K562 (cell line): ENCODE measurements around the gene TRPC3. TPM values are rescaled to one million over a fixed set of nuclear protein-coding genes. Genes with fewer than 3 reads are reported as not detected.

Experiments
- ATAC-seq: fragments of 200-7000 bp; cut with Tn5 transposase; 3 replicates; pipeline ENCODE4 v1.9.1; 2020; ENCODE audit warnings: moderate library complexity
- BruUV-seq: library from RNA; stranded (reverse); fragments of 400-500 nt; replicated peaks from 2 replicates; lab custom pipeline; 2021; lab: Mats Ljungman, UMichigan
- CTCF ChIA-PET: fragments of 300-600 bp; formaldehyde crosslinking; extraction: SDS; loops from one replicate; lab custom pipeline; 2021; ENCODE audit warnings: low intra/inter-chr PET ratio; lab: Yijun Ruan, JAX
- POLR2A ChIA-PET: fragments of 300-600, 350-650 bp; sonication (Branson Sonifier 250); formaldehyde crosslinking; extraction: SDS; loops from one replicate; lab custom pipeline; 2021; ENCODE audit warnings: antibody characterized with exemption, inconsistent platforms; lab: Yijun Ruan, JAX
- DNase-seq, 4 experiments: peaks; one replicate each; pipeline versions ENCODE4 v3.0.0 to v3.0.0-alpha.2; 2011 to 2018; ENCODE audit warnings: low spot score in 3 of 4, mixed read lengths in 3 of 4; ENCODE audit errors: extremely low read depth in 1 of 4
- FAIRE-seq: peaks from 2 replicates; lab custom pipeline; 2011; peaks lifted over from hg19 to GRCh38; lab: Jason Lieb, UNC
- H2AFZ ChIP-seq: 2 replicates; pipeline ENCODE4 v1.6.0; 2011; ENCODE audit warnings: low read depth, low read length, control low read depth, inconsistent platforms
- H3K27ac ChIP-seq: fragments of 200-600 bp; 3 replicates; pipeline ENCODE4 v1.8.0; 2011; ENCODE audit warnings: low read depth, mild to moderate bottlenecking, control low read depth, inconsistent platforms, low read length, moderate library complexity, mixed read lengths; ENCODE audit errors: extremely low read depth
- H3K27me3 ChIP-seq, 2 experiments: fragments of 300-600 bp in 1 of 2; 2 replicates in 1 of 2; 3 replicates in 1 of 2; pipeline versions ENCODE4 v1.6.0 to v1.8.0; 2011; ENCODE audit warnings: inconsistent platforms in 2 of 2, low read length in 2 of 2, mild to moderate bottlenecking in 1 of 2, mixed read lengths in 1 of 2, moderate library complexity in 1 of 2; ENCODE audit not compliant: control insufficient read depth in 2 of 2, insufficient read depth in 2 of 2
- H3K36me3 ChIP-seq: fragments of 300-600 bp; 3 replicates; pipeline ENCODE4 v1.8.0; 2011; ENCODE audit warnings: mild to moderate bottlenecking, low read length, inconsistent platforms; ENCODE audit not compliant: control insufficient read depth, insufficient read depth
- H3K4me1 ChIP-seq, 2 experiments: fragments of 200-600 bp in 1 of 2; replicated peaks in 1 of 2; 2 replicates in 1 of 2; 3 replicates in 1 of 2; pipeline versions ENCODE4 v1.5.1 to v1.8.0; 2011; ENCODE audit warnings: inconsistent platforms in 2 of 2, low read length in 2 of 2, mild to moderate bottlenecking in 1 of 2, mixed read lengths in 1 of 2, moderate library complexity in 1 of 2; ENCODE audit not compliant: control insufficient read depth in 2 of 2, insufficient read depth in 2 of 2
- H3K4me2 ChIP-seq: 2 replicates; pipeline ENCODE4 v1.6.1; 2011; ENCODE audit warnings: low read length, control low read depth, inconsistent platforms, mixed read lengths; ENCODE audit not compliant: insufficient read depth
- H3K4me3 ChIP-seq: fragments of 200-600 bp; sonication (generic), shearing (Covaris generic); 2 replicates; pipeline ENCODE4 v1.5.1; 2016; ENCODE audit warnings: control low read depth, inconsistent platforms
- H3K79me2 ChIP-seq: fragments of 200-600 bp; 3 replicates; pipeline ENCODE4 v1.8.0; 2011; ENCODE audit warnings: low read length, inconsistent platforms; ENCODE audit not compliant: control insufficient read depth, insufficient read depth
- H3K9ac ChIP-seq, 2 experiments: 2 replicates each; pipeline versions ENCODE4 v1.6.0 to v1.6.1; 2011; ENCODE audit warnings: low read depth in 2 of 2, low read length in 2 of 2, control low read depth in 1 of 2, inconsistent platforms in 1 of 2, mild to moderate bottlenecking in 1 of 2, mixed read lengths in 1 of 2; ENCODE audit not compliant: insufficient read depth in 1 of 2
- H3K9me1 ChIP-seq: one replicate; pipeline ENCODE4 v1.6.0; 2011; ENCODE audit warnings: inconsistent platforms, mild to moderate bottlenecking, low read length, moderate library complexity; ENCODE audit not compliant: control insufficient read depth, insufficient read depth
- H3K9me3 ChIP-seq: replicated peaks from 2 replicates; pipeline ENCODE4 v1.5.1; 2011; ENCODE audit warnings: low read depth, low read length, inconsistent platforms; ENCODE audit not compliant: control insufficient read depth, insufficient read depth
- H4K20me1 ChIP-seq: replicated peaks from 2 replicates; pipeline ENCODE4 v1.6.1; 2011; ENCODE audit warnings: low read length, inconsistent platforms, mixed read lengths; ENCODE audit not compliant: control insufficient read depth, insufficient read depth
- C11orf30 ChIP-seq: fragments of 450-650 bp; IDR thresholded peaks from 2 replicates; pipeline ENCODE4 v1.6.1; 2016; ENCODE audit warnings: low read depth, mild to moderate bottlenecking
- EZH2 ChIP-seq: IDR thresholded peaks from 2 replicates; pipeline ENCODE4 v1.6.1; 2012; ENCODE audit warnings: low read depth, mild to moderate bottlenecking, inconsistent platforms, low read length, borderline replicate concordance
- GABPB1 ChIP-seq: sonication (generic); formaldehyde crosslinking; IDR thresholded peaks from 2 replicates; pipeline ENCODE4 v1.8.0; 2022; ENCODE audit warnings: mild to moderate bottlenecking, missing genetic modification reagents
- L3MBTL2 ChIP-seq: fragments of 450-650 bp; IDR thresholded peaks from 2 replicates; pipeline ENCODE4 v1.6.1; 2016; ENCODE audit warnings: mild to moderate bottlenecking, moderate library complexity
- MAFF ChIP-seq: IDR thresholded peaks from 2 replicates; pipeline ENCODE4 v1.6.1; 2012; ENCODE audit warnings: low read length, improper control_type of control experiment
- MAFG ChIP-seq: fragments of 450-650 bp; conservative IDR thresholded peaks from 2 replicates; pipeline ENCODE4 v1.6.1; 2016; ENCODE audit warnings: missing genetic modification characterization, missing compliant biosample characterization
- MAFK ChIP-seq: IDR thresholded peaks from 2 replicates; pipeline ENCODE4 v1.6.1; 2011; ENCODE audit warnings: low read length, improper control_type of control experiment
- MCM5 ChIP-seq: fragments of 450-650 bp; IDR thresholded peaks from 2 replicates; pipeline ENCODE4 v1.6.1; 2016; ENCODE audit warnings: low read depth
- PRMT5 ChIP-seq: sonication (generic); formaldehyde crosslinking; IDR thresholded peaks from 2 replicates; pipeline ENCODE4 v1.5.0; 2020; ENCODE audit warnings: missing genetic modification reagents
- RHOXF2B ChIP-seq: fragments of 250-450 bp; sonication (Bioruptor Pico); conservative IDR thresholded peaks from 2 replicates; pipeline ENCODE4 v1.5.1; 2021
- SMC3 ChIP-seq: conservative IDR thresholded peaks from 2 replicates; pipeline ENCODE4 v1.6.1; 2011; ENCODE audit warnings: low read depth, low read length, improper control_type of control experiment; ENCODE audit not compliant: insufficient read depth
- SNIP1 ChIP-seq: fragments of 450-650 bp; IDR thresholded peaks from 2 replicates; pipeline ENCODE4 v1.7.1; 2017; ENCODE audit warnings: low read depth, mild to moderate bottlenecking
- SREBF2 ChIP-seq: sonication (generic); formaldehyde crosslinking; IDR thresholded peaks from 2 replicates; pipeline ENCODE4 v1.4.0; 2020; ENCODE audit warnings: mild to moderate bottlenecking, missing genetic modification reagents
- ZNF316 ChIP-seq: fragments of 450-650 bp; IDR thresholded peaks from 2 replicates; pipeline ENCODE4 v1.6.1; 2016
- ZNF445 ChIP-seq: fragments of 250-450 bp; sonication (Bioruptor Pico); IDR thresholded peaks from 2 replicates; pipeline ENCODE4 v1.4.0; 2020; ENCODE audit warnings: low read depth, mild to moderate bottlenecking, moderate library complexity
- WGBS: fragments of 100-300 bp; shearing (Covaris generic); methylation state at CpG from one replicate; pipeline ENCODE4 v1.1.6; 2016; ENCODE audit warnings: low coverage, mixed read lengths; ENCODE audit not compliant: insufficient coverage; ENCODE audit errors: missing lambda C conversion rate; 5-methylcytosine and 5-hydroxymethylcytosine counted together
- in situ Hi-C: fragments of 300-500 bp; cut with MboI; formaldehyde crosslinking; loops from 4 replicates; pipeline ENCODE4 v1.15.0; 2018; ENCODE audit warnings: inconsistent platforms, mixed read lengths
- intact Hi-C: fragments of 100-400 bp; cut with micrococcal nuclease; formaldehyde crosslinking; loops from 2 replicates; pipeline ENCODE4 v1.14.2; 2022
- polyA plus RNA-seq, 8 experiments: library from polyadenylated mRNA; depleted of rRNA in 4 of 8; stranded (reverse) in 5 of 8; unstranded in 3 of 8; fragments of >200 nt; fragmentation: Nextera tagmentation in 2 of 8; fragmentation: Illumina TruSeq in 1 of 8; extraction: Ambion mirVana in 2 of 8; extraction: Trizol in 1 of 8; gene quantifications; 2 replicates each; pipeline versions ENCODE4 v1.2.1 to v1.2.3, GENCODE V29; 2011 to 2014; ENCODE audit warnings: inconsistent platforms in 1 of 8, missing spikeins in 1 of 8
- total RNA-seq, 7 experiments: library from RNA; depleted of rRNA in 6 of 7; stranded (reverse); fragments of >200 nt in 6 of 7; fragmentation: Illumina TruSeq in 2 of 7; extraction: Trizol in 2 of 7; gene quantifications; 2 replicates each; pipeline versions ENCODE4 v1.2.1 to v1.2.3, GENCODE V29; 2011 to 2021; ENCODE audit warnings: low replicate concordance in 1 of 7
- TF ChIP-seq, protein P1 (sequence below), 3 experiments: IDR thresholded peaks in 2 of 3; conservative IDR thresholded peaks in 1 of 3; 2 replicates each; pipeline ENCODE4 v1.5.1; 2011 to 2012; ENCODE audit warnings: low read length in 3 of 3, mild to moderate bottlenecking in 3 of 3, control low read depth in 2 of 3, improper control_type of control experiment in 1 of 3, inconsistent platforms in 1 of 3, low read depth in 1 of 3, mixed read lengths in 1 of 3, moderate library complexity in 1 of 3; ENCODE audit not compliant: insufficient read depth in 2 of 3
- TF ChIP-seq, protein P2 (sequence below): fragments of 450-650 bp; IDR thresholded peaks from 2 replicates; pipeline ENCODE4 v1.6.1; 2018; ENCODE audit warnings: mild to moderate bottlenecking, low read depth; ENCODE audit not compliant: partially characterized antibody
- TF ChIP-seq, protein P3 (sequence below): fragments of 450-650 bp; formaldehyde crosslinking; IDR thresholded peaks from 2 replicates; pipeline ENCODE4 v1.4.0; 2020; ENCODE audit warnings: mild to moderate bottlenecking, mixed read lengths

The TRPC3 gene
- total and polyA plus RNA-seq, 9 of the 15 experiments (the other 6 are each of a cell fraction or from before 2014, with no cell fraction given), result 0.01 to 0.27 (median 0.11) TPM

DNA sequence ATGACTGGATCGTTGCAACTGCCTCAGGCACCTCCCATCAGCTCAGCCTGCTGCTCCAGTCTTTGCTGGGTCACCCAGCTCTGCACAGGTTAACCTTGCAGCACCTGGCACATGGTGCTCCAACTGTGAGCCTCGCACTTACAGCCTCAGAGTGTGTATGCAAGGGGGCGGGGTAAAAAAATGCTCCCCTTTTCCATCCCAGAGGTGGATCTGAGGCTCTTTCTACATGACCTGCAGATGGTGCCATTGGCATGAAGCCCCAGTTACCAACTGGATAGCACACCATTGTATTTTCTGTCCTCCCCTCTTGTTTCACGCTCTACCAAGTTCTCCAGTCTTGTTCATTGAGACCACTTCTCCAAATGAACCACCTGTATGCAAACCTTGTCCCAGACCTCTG, 46.2 kb upstream of the TRPC3 start (continued):
- TF ChIP-seq, protein P1, sequence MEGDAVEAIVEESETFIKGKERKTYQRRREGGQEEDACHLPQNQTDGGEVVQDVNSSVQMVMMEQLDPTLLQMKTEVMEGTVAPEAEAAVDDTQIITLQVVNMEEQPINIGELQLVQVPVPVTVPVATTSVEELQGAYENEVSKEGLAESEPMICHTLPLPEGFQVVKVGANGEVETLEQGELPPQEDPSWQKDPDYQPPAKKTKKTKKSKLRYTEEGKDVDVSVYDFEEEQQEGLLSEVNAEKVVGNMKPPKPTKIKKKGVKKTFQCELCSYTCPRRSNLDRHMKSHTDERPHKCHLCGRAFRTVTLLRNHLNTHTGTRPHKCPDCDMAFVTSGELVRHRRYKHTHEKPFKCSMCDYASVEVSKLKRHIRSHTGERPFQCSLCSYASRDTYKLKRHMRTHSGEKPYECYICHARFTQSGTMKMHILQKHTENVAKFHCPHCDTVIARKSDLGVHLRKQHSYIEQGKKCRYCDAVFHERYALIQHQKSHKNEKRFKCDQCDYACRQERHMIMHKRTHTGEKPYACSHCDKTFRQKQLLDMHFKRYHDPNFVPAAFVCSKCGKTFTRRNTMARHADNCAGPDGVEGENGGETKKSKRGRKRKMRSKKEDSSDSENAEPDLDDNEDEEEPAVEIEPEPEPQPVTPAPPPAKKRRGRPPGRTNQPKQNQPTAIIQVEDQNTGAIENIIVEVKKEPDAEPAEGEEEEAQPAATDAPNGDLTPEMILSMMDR (IDR thresholded peaks at IDR 0.05 in 2 of 3, conservative IDR thresholded peaks at IDR 0.05 in 1 of 3; ENCODE audit: insufficient read depth in 2 of 3, low read depth in 1 of 3, low read length in 3 of 3), result peak; percentile 6 to 31 (median 27); a peak in 3 of 6 replicates
- peak; percentile 22; the same call in 1 of the 2 replicates for TF ChIP-seq L3MBTL2

DNA sequence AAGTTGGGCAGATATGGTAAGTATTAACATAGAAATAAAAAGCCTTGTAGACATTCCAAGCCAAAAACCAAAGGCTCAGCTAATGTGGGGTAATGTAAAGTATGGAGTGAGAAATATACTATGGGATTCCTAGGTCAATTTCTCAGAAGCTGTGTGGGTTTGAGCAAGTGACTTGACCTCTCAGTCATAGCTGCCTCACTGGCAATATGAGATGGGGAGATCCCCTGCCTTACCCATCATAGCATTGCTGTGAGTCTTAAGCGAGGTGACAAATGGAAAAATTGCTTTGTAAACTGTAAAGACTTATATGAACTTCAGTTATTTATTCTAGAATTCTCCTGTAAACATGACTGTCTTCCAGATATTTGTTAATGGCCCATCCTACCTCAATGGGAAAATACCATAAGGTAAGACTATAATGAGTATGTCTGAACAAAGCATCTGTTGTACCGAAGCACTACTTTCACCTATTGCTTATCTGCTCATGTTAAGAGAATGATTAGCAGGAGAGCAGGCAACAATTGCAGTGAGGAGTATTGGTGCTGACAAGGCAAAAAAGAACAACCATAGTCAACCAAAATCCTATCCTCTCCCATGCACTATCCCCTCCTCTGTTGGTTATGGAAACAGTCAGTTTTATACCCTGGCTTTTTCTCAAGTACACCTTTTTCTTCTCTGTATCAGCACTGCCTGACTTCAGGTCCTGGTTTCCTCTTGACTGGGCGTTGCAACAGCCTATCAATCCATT, 44.1 kb upstream of the TRPC3 start:
- BruUV-seq, result no TSS peak
- Histone ChIP-seq H3K4me1 (peaks cover 0 to 2% of the 10 kb centered on the region in 2 experiments; a peak in 3 of 5 replicates), H3K9me1 (no peaks in the 10 kb centered on the region), H2AFZ (peak overlapping the region; percentile 18; the same call in 1 of the 2 replicates), H3K9ac (no peak overlapping the region), H3K4me3 (no peak overlapping the region), H3K4me2 (no peak overlapping the region), H3K9me3 (no peaks in the 10 kb centered on the region), H3K79me2 (no peaks in the 10 kb centered on the region), H3K27me3 (no peaks in the 10 kb centered on the region), H4K20me1 (no peaks in the 10 kb centered on the region), H3K27ac (no peak overlapping the region), H3K36me3 (no peaks in the 10 kb centered on the region)
- no peak for FAIRE-seq
- POLR2A ChIA-PET, result no interaction called here
- peak; percentile 36 for ATAC-seq
- intact Hi-C loops (no loop called here), in situ Hi-C loops (no loop called here)
- DNase-seq, result no peak
- 8% methylated on average over 3 of the region's 3 CpGs for WGBS
- CTCF ChIA-PET, result no interaction called here
- no peak for TF ChIP-seq EZH2
- TF ChIP-seq C11orf30, result peak; percentile 89
- no peak for TF ChIP-seq SMC3
- TF ChIP-seq, protein P2, sequence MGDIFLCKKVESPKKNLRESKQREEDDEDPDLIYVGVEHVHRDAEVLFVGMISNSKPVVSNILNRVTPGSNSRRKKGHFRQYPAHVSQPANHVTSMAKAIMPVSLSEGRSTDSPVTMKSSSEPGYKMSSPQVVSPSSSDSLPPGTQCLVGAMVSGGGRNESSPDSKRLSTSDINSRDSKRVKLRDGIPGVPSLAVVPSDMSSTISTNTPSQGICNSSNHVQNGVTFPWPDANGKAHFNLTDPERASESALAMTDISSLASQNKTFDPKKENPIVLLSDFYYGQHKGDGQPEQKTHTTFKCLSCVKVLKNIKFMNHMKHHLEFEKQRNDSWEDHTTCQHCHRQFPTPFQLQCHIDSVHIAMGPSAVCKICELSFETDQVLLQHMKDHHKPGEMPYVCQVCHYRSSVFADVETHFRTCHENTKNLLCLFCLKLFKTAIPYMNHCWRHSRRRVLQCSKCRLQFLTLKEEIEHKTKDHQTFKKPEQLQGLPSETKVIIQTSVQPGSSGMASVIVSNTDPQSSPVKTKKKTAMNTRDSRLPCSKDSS, result no peak
- TF ChIP-seq MAFG (tag), result peak; percentile 89
- TF ChIP-seq MAFK, result peak; percentile 79
- no peak for TF ChIP-seq GABPB1 (CRISPR knock-in tag)
- peak; percentile 95 for TF ChIP-seq ZNF316
- no peak for TF ChIP-seq SREBF2 (CRISPR knock-in tag)
- no peak for TF ChIP-seq RHOXF2B (CRISPR knock-in tag)
- no peak for TF ChIP-seq ZNF445 (CRISPR knock-in tag)
- no peak for TF ChIP-seq SNIP1
- TF ChIP-seq MAFF, result peak; percentile 80
- TF ChIP-seq, protein P3, sequence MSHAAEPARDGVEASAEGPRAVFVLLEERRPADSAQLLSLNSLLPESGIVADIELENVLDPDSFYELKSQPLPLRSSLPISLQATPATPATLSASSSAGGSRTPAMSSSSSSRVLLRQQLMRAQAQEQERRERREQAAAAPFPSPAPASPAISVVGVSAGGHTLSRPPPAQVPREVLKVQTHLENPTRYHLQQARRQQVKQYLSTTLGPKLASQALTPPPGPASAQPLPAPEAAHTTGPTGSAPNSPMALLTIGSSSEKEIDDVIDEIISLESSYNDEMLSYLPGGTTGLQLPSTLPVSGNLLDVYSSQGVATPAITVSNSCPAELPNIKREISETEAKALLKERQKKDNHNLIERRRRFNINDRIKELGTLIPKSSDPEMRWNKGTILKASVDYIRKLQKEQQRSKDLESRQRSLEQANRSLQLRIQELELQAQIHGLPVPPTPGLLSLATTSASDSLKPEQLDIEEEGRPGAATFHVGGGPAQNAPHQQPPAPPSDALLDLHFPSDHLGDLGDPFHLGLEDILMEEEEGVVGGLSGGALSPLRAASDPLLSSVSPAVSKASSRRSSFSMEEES, result no peak
- no peak for TF ChIP-seq MCM5
- TF ChIP-seq PRMT5, result no peak
